ENCODE data around the gene AQP12B.

Gene AQP12B

DNA sequence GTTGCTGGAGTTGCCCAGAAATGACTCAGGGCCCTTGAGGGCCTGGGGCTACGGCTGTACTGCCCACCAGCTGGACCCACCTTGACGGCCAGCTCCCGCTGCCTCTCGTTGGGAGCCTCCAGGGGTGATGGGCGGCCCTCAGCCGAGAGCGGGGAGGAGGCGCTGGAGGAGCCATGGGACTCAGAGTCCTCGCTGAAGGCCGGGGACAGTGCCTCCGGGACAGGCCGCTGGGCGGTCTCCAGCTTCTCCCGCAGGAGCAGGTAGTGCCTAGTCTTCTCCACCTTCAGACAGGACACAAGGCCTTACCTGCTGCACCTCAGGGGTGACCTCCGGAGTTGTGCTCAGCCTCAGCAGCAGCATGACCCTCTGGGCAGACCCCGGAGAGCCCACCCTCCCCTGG lies 39.7 kb upstream of the AQP12B start:
- no peak for DNase-seq
- Mint-ChIP-seq H3K27me3 (no peaks in the 10 kb centered on the region), H3K27ac (no peak overlapping the region), H3K36me3 (no peaks in the 10 kb centered on the region), H3K4me1 (no peaks in the 10 kb centered on the region), H3K4me3 (no peak overlapping the region), H3K9me3 (no peaks in the 10 kb centered on the region)
- CTCF ChIA-PET, result no interaction called here

DNA sequence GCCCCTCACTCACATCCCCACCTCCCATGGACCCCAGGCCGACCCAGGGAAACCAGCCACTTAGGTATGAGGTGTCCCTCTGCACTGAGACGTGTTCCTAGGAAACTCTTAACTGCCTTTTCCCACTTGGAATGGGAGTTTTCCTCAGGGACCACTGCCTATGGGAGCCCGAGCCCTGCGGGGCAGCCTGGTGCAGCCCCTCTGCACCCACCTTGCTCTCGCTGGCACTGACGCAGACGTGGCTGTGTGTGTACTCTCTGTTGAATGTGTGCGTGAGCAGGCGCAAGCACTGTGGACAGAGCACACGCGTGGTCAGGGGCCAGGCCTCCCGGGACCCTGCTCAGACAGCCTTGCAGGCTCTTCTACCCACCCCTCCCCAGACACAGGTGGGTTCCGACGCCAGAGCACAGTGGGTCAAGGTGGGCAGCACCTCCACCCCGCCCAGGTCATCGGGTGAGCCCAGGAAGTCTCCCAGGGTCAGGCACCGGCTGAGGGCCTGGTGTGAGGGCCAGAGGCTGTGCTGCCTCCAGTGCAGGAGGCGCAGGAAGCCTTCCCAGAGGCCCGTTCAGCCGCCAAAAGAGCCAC lies 39.0 kb upstream of the AQP12B start:
- H3K27me3 Mint-ChIP-seq, result no peaks in the 10 kb centered on the region
- no peak for DNase-seq
- H3K27ac Mint-ChIP-seq, result no peak overlapping the region
- CTCF ChIA-PET, result no interaction called here
- H3K9me3 Mint-ChIP-seq, result no peaks in the 10 kb centered on the region
- H3K4me1 Mint-ChIP-seq, result no peaks in the 10 kb centered on the region
- no peaks in the 10 kb centered on the region for H3K36me3 Mint-ChIP-seq
- no peak overlapping the region for H3K4me3 Mint-ChIP-seq

DNA sequence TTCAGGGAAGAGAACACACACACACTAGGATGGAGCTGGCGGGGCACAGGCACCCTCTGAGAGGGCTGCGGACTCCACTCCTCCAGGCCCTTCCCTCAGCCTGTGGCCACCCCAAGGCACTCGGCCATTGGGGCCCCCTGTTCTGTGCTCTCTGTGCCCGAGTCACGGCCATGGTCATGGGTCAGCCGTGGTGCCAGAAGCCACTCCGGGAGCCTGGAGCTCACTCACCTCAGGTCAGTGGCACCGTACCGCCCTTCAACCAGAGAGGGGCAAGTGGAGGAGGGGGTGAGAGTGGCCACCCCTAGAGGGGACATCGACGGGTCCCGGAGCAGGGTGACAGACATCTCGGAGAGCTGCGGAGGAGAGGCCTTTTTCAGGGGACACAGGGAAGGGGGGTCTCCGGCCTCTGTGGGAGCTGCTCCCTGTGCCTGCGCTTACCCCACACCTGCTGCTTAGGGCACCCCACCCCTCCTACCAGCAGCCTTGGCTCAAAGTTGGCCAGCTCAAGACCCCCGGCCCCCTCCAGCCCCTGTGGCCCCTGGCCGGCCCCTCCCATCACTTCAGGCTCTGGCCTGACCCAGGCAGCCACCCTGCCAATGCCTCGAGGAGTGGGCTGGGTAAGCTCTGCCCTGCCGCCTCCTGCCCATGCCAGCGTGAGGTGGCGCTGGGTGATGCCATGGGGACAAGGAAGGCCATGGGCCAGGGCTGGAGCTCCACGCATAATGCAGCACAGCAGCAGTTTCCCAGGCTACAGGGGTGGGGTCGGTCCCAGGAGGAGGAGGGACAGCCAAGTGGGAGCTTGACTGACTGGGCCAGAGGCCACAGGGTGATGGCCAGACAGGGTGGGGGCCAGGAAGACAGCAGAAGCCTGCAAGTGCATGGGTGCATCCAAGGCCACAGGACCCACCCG lies 38.3 kb upstream of the AQP12B start:
- CTCF ChIA-PET, result interaction anchor here (0.9 kb wide), 1 partner anchor 109 kb away, joined by 3 read pairs; no protein-coding TSS in a partner anchor
- no peak overlapping the region for H3K27ac Mint-ChIP-seq
- H3K36me3 Mint-ChIP-seq, result no peaks in the 10 kb centered on the region
- DNase-seq, result no peak
- no peaks in the 10 kb centered on the region for H3K4me1 Mint-ChIP-seq
- peaks cover 3% of the 10 kb centered on the region for H3K27me3 Mint-ChIP-seq
- no peak overlapping the region for H3K4me3 Mint-ChIP-seq
- H3K9me3 Mint-ChIP-seq, result no peaks in the 10 kb centered on the region

DNA sequence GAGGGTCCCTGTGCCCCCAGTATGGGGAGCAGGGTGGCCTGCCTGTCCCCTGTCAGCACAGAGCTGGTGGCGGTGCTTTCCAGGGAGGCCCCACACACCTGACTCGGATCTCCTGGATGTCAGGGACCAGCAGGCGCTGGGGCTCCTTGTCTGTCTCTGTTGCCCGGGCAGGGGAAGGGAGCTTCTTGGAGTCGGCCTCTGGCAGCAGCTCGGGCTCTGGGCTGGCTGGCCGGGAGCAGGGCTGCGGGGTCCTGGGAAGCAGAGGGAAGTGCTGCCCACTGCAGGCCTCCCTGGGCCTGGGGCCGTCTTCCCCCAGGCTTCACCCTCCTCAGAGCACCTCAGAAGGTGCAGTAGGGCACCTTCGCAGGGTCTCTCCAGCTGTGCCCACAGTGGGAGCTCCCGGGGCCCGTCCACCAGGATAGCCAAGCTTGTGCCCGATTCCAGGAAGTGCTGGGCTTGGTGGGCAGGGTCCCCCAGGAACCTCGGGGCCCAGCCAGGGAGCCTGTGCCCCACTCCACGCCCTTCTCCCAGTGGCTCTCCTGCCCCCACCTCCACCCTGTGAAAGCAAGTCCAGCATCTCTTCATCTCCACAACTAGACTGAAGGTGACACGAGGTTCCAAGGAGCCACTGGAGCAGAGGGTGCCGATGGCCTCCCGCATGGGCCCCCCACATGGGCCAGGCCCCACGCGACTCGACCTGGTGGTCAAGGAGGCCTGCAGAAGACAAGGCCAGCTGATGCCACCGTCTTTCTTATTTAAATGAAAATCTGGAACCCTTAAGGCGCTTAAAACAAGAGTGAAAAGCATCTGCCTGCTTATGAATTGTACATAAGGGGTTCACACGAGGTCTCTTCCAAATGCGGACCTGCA lies 37.2 kb upstream of the AQP12B start:
- Mint-ChIP-seq H3K27ac (no peak overlapping the region), H3K36me3 (no peaks in the 10 kb centered on the region), H3K27me3 (peaks cover 3% of the 10 kb centered on the region), H3K4me1 (no peaks in the 10 kb centered on the region), H3K9me3 (no peaks in the 10 kb centered on the region), H3K4me3 (no peak overlapping the region)
- CTCF ChIA-PET, result interaction anchor here (0.9 kb wide), 1 partner anchor 108 kb away, joined by 3 read pairs; no protein-coding TSS in a partner anchor
- no peak for DNase-seq

DNA sequence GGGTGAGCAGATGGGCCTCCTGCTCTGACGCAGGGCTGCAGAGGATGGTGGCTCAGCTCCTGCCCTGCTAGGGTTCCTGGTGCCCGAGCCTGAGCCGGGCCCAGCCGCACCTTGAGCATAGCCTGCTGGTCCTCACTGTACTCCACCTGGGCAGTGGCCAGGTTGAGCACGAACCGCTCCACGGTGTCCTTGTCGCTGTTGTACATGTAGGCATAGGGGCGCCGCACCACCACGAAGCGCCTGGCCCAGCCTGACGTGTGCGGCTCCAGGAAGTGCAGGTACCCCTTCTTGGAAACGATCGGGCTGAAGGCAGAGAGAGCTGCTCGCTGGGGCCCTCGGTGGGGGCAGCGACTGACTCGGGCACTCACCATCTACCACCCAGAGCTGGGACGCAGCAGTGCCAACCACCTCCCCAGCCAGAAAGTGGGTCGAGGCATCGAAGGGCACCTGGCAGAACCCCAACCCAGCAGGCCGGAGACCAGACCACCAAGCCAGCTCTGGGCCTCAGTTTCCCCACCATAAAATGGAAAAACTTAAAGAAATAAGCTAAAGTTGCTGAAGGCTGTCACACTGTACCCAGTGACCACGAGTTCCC lies 36.3 kb upstream of the AQP12B start:
- no peak for DNase-seq
- H3K36me3 Mint-ChIP-seq, result no peaks in the 10 kb centered on the region
- CTCF ChIA-PET, result no interaction called here

DNA sequence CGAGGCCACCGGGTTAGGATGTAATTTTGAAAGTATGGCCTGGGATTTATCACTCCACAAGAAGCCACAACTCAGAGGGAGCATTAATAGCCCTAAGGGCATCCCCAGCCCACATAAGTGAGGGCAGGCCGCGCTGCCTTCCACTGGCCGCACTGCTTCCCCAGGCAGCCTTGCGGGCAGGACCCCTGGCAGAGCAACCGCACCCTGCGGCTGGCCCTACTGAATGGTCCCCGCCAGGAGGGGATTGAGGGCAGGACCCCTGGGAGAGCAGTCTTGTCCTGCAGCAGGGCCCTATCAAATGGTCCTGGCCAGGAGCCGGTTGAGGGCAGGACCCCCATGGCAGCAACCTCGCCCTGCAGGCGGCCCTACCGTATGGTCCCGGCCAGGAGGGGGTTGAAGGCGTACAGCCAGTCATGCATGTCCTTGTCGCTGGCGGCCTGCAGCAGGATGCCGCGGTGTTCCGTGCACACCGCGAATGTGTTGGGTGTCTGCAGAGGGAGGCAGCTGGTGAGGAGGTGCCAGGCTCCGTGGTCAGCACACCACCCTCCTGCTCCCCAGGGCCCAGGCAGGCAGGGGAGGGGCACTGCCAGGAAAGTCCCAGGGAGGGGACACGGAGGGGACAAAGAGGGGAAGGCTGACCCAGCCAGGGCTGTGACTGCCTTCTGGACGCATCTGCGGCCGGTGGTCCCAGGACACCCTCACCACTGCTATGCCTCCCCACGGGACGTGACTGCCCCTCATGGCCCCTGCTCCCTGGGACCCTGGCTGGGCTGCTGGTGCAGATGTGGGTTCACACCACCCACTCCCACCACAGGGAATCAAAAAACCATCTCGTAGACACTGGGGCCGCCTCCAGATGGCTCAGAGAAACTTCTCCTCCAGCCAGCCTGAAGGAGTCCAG lies 35.2 kb upstream of the AQP12B start:
- no peaks in the 10 kb centered on the region for H3K36me3 Mint-ChIP-seq
- no peaks in the 10 kb centered on the region for H3K4me1 Mint-ChIP-seq
- H3K27me3 Mint-ChIP-seq, result peaks cover 3% of the 10 kb centered on the region
- CTCF ChIA-PET, result no interaction called here
- no peak overlapping the region for H3K27ac Mint-ChIP-seq
- H3K9me3 Mint-ChIP-seq, result no peaks in the 10 kb centered on the region
- no peak overlapping the region for H3K4me3 Mint-ChIP-seq
- DNase-seq, result no peak

More for the DNA sequence above, 36.3 kb upstream of the AQP12B start:
- Mint-ChIP-seq H3K9me3 (no peaks in the 10 kb centered on the region), H3K27ac (no peak overlapping the region), H3K27me3 (peaks cover 3% of the 10 kb centered on the region), H3K4me1 (no peaks in the 10 kb centered on the region), H3K4me3 (no peak overlapping the region)

DNA sequence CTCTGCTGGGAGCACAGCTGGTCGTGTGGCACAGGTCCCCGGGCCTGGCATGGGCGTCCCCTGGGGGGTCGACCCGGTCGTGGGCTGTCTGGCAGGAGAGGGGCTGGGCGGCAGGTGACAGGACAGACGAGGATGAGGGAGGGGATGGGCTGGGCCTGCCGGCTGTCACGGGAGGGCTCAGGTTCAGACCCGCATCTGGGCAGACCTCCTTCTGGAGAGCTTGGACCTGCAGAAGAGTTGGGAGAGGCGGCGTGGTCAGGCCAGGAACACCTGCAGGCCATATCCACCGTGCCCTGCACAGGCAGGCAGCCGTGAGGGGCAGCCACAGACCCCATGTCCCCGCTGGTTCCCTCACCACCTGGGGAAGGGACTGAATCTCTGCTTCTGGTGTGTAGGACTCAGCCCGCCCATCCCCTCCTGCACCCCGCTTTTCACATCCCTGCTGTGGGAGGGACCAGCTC lies 34.5 kb upstream of the AQP12B start:
- H3K27me3 Mint-ChIP-seq, result peaks cover 3% of the 10 kb centered on the region
- no peaks in the 10 kb centered on the region for H3K36me3 Mint-ChIP-seq
- no peaks in the 10 kb centered on the region for H3K4me1 Mint-ChIP-seq
- no peak overlapping the region for H3K4me3 Mint-ChIP-seq
- CTCF ChIA-PET, result no interaction called here
- no peak for DNase-seq
- no peaks in the 10 kb centered on the region for H3K9me3 Mint-ChIP-seq
- H3K27ac Mint-ChIP-seq, result no peak overlapping the region

DNA sequence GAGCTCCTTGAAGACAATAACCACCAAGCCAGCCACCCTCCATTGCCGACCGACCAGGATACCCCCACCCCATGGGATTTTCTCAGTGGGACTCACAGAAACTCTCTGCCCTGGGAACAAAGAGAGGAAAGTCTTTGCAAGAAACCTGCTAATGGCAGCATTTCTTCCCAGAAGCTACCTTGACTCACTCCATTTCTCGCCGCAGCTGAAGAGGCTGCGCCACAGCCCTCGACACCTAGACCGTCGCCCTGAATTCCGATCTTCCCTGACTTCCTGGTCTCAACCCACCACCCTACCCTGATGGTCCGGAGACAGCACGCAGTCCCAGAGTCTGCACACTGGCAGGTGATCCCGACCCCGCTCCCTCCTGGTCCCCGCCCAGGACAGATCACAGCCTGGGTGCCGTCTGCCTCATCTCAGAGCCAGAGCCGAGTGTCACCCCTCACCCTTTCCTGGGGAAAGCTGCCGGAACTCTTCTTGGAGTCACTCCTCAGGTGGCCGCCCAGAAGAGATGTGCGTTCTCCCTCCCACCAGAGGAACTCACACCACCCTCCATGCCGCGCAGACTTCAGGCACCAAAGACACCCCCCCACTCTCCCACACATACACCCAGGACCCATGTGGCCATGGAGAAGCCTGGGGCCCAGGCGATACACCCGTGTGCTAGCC lies 33.6 kb upstream of the AQP12B start:
- Mint-ChIP-seq H3K27me3 (peaks cover 3% of the 10 kb centered on the region), H3K4me1 (no peaks in the 10 kb centered on the region), H3K9me3 (no peaks in the 10 kb centered on the region), H3K4me3 (no peak overlapping the region), H3K27ac (no peak overlapping the region), H3K36me3 (no peaks in the 10 kb centered on the region)
- CTCF ChIA-PET, result no interaction called here
- no peak for DNase-seq

DNA sequence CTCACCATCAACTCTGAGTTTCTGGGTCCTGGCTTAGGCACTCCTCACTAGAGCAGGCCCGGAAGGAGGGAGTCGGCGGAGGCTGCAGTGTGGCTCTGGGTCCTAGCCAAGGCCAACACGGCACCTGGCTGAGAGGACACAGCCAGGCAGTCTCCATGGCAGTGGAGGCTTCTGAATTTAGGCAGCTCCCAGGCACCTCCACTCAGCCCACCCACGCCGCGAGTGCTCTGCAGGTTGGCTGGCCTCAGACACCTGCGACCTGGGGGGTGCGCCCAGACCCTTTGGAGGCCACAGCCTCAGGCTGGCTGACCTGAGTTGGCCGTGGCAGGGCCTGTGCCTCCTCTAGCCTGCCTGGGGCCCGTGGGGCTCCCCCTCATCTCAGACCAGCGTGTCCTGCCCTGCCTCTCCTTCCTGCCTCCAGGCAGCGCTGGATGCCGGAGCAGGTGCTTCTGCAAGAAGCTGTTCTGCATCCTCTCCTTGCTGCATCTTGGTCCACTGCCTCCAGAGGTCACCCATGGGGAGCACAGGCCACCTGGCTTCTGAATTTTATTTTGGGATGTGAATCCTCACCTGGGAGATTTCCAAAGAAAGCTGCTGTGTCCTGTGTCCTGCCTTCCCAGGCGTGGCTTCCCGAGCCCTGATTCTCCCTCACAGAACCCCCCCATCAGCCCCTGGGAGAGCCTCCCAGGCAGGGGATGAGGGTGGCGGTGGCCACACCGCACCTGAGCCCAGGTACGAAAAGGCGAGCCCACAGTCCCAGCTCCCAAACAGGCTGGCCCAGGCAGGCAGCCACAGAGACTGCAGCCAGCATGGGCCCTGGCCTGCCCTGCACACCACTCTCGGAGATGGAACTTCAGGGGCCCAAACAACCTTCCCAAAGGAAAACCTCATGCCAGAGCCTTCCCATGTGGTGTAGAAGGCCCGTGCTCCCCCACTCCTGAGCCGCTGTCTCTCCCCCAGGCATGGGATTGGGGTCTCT lies 32.4 kb upstream of the AQP12B start:
- CTCF ChIA-PET, result no interaction called here
- no peak overlapping the region for H3K27ac Mint-ChIP-seq
- H3K9me3 Mint-ChIP-seq, result no peaks in the 10 kb centered on the region
- no peaks in the 10 kb centered on the region for H3K36me3 Mint-ChIP-seq
- H3K4me3 Mint-ChIP-seq, result no peak overlapping the region
- no peaks in the 10 kb centered on the region for H3K4me1 Mint-ChIP-seq
- no peak for DNase-seq
- H3K27me3 Mint-ChIP-seq, result peaks cover 3% of the 10 kb centered on the region

DNA sequence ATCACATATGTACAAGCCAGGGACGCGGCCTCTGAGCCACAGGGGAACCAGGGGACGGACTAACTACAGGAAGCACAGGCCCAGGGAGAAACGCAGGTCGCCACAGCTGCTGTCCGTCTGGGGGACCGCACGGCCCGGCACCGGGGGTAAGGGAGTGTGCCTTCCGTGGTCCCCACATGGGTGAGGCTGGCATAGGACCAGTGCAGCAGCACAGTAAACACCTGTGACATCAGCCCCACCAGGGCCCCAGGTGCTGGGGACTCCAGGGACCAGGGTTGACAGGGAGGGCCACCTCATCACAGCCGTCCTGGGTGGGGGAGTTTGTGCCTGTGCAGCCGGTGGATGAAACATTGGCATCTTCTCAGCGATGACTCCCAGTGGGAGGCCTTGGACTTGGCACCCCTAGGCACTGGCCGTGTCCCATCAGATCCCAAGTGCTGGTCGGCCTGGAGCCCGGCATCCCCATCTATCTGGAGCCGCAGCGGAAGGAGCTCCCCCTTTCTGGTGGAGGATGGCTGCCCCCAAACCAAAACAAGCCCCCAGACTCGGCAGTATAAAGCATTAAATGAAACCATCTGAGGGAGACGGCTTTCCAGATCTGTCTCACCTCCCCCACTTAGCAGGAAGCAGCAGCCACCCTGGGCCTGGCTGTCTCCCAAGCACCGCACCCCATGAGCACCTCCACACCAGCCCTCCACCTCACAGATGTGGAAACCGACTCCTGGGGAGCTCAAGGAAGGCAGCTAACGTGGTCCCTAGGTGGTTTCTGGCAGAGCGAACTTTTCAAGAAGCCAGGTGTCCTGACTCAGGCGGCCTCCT lies 31.5 kb upstream of the AQP12B start:
- no peak for DNase-seq
- Mint-ChIP-seq H3K27ac (no peak overlapping the region), H3K27me3 (peaks cover 10% of the 10 kb centered on the region), H3K4me3 (no peak overlapping the region), H3K9me3 (no peaks in the 10 kb centered on the region), H3K36me3 (no peaks in the 10 kb centered on the region), H3K4me1 (no peaks in the 10 kb centered on the region)
- CTCF ChIA-PET, result no interaction called here

DNA sequence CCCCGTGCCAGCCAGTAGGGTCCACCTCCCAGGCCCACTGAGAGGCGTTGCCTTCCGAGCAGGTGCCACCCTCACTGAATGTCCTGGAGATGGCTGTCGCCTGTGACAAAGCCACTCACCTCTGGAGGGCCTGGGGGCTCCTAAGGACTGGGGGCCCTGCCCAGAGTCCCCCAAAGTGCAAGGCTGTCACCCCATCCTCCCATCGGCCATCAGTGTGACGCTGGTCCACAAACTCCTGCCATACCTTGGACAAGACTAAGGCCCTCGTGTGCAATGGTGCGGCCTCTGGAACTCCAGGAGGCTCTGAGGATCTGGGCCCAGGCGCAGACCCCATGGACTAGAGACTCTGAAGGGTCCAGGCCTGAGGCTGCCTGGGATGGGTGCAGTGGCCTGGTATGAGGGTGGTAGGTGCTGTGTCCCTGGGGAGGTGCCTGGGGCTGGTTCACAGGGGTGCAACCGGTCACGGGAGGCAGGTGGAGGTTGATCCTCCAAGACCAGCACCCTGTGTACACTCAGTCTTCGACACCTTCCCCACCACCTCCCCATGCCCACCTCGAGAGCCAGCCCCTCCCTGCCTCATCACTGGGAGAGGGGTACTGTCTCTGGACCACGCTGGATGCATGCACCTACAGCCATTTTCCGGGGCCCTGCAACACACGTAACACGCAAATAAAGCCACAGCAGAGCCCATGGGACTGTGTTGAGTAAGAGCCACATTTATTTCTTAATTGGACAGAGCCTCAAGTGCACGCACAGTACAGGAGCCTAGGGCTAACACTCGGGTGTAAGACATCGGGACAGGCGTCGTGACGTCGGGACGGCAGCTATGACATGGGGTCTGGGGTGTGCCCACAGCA lies 30.6 kb upstream of the AQP12B start:
- no peaks in the 10 kb centered on the region for H3K36me3 Mint-ChIP-seq
- CTCF ChIA-PET, result no interaction called here
- DNase-seq, result no peak
- H3K9me3 Mint-ChIP-seq, result no peaks in the 10 kb centered on the region
- peaks cover 17% of the 10 kb centered on the region for H3K27me3 Mint-ChIP-seq
- H3K4me3 Mint-ChIP-seq, result no peak overlapping the region
- H3K4me1 Mint-ChIP-seq, result no peaks in the 10 kb centered on the region
- no peak overlapping the region for H3K27ac Mint-ChIP-seq
